SK-N-SH (cell line): Measurements from ENCODE around the gene STIM1. TPM values are rescaled to one million over a fixed set of nuclear protein-coding genes. Genes with fewer than 3 reads are reported as not detected.
"Not testable (repeated sequence)": the region's sequence is repeated elsewhere in the genome, so short reads cannot be mapped to it uniquely, and the experiment has no call there.

Source experiments
- CTCF ChIA-PET: fragments of 300-600, 350-600 bp; formaldehyde crosslinking; extraction: SDS; loops from one replicate; lab custom pipeline; 2021; lab: Yijun Ruan, JAX
- POLR2A ChIA-PET: fragments of 350-600 bp; sonication (Branson Sonifier 250); formaldehyde crosslinking; extraction: SDS; loops from one replicate; lab custom pipeline; 2020; ENCODE audit warnings: antibody characterized with exemption, inconsistent platforms; lab: Yijun Ruan, JAX
- DNase-seq: peaks from one replicate; pipeline ENCODE4 v3.0.0; 2012
- H2AFZ ChIP-seq: fragments of 200-600 bp; sonication (generic); 2 replicates; pipeline ENCODE4 v1.8.1; 2016; ENCODE audit warnings: antibody characterized with exemption, mild to moderate bottlenecking, low read depth
- H3F3A ChIP-seq: fragments of 200-600 bp; sonication (generic); replicated peaks from 2 replicates; pipeline ENCODE3; 2016; ENCODE audit warnings: antibody characterized with exemption, mild to moderate bottlenecking; ENCODE audit not compliant: insufficient read depth
- H3K27ac ChIP-seq, 2 experiments: fragments of 200-500 bp in 1 of 2; fragments of 200-600 bp in 1 of 2; sonication (Bioruptor generic) in 1 of 2; sonication (generic), shearing (Covaris generic) in 1 of 2; 2 replicates each; pipeline versions ENCODE4 v1.5.1 to v1.6.1; 2014 to 2016; ENCODE audit warnings: low read depth in 2 of 2, inconsistent platforms in 1 of 2, low read length in 1 of 2, mild to moderate bottlenecking in 1 of 2, mixed read lengths in 1 of 2
- H3K27me3 ChIP-seq: fragments of 200-600 bp; sonication (generic), shearing (Covaris generic); 2 replicates; pipeline ENCODE4 v1.6.1; 2016; ENCODE audit warnings: mixed run types; ENCODE audit not compliant: insufficient read depth
- H3K36me3 ChIP-seq, 2 experiments: fragments of 200-500 bp in 1 of 2; fragments of 200-600 bp in 1 of 2; sonication (Bioruptor generic) in 1 of 2; sonication (generic) in 1 of 2; replicated peaks in 1 of 2; 2 replicates each; pipeline versions ENCODE3 to v1.5.1; 2014 to 2016; ENCODE audit warnings: low read length in 1 of 2, mild to moderate bottlenecking in 1 of 2; ENCODE audit not compliant: insufficient read depth in 2 of 2, control insufficient read depth in 1 of 2
- H3K4me1 ChIP-seq, 2 experiments: fragments of 200-500 bp in 1 of 2; fragments of 200-600 bp in 1 of 2; sonication (Bioruptor generic) in 1 of 2; sonication (generic), shearing (Covaris generic) in 1 of 2; 2 replicates each; pipeline versions ENCODE4 v1.5.1 to v1.6.1; 2014 to 2016; ENCODE audit warnings: low read depth in 1 of 2, low read length in 1 of 2, mixed run types in 1 of 2; ENCODE audit not compliant: insufficient read depth in 2 of 2, control insufficient read depth in 1 of 2
- H3K4me2 ChIP-seq: fragments of 200-600 bp; sonication (generic), shearing (Covaris generic); 2 replicates; pipeline ENCODE4 v1.6.1; 2017; ENCODE audit warnings: mixed run types
- H3K4me3 ChIP-seq, 2 experiments: fragments of 200-500 bp in 1 of 2; fragments of 200-600 bp in 1 of 2; sonication (Bioruptor generic) in 1 of 2; sonication (generic), shearing (Covaris generic) in 1 of 2; 2 replicates each; pipeline versions ENCODE4 v1.5.1 to v1.8.1; 2014 to 2016; ENCODE audit warnings: low read depth in 2 of 2, inconsistent platforms in 1 of 2, low read length in 1 of 2, mild to moderate bottlenecking in 1 of 2, mixed read lengths in 1 of 2, moderate library complexity in 1 of 2
- H3K79me2 ChIP-seq: fragments of 200-600 bp; sonication (generic); 2 replicates; pipeline ENCODE4 v1.8.1; 2017; ENCODE audit warnings: mild to moderate bottlenecking; ENCODE audit not compliant: insufficient read depth
- H3K9ac ChIP-seq: fragments of 200-600 bp; sonication (generic); 2 replicates; pipeline ENCODE4 v1.6.1; 2017; ENCODE audit warnings: mixed run types
- H3K9me2 ChIP-seq: fragments of 200-600 bp; sonication (generic); 2 replicates; pipeline ENCODE4 v1.6.1; 2017; ENCODE audit warnings: mixed run types
- H3K9me3 ChIP-seq: fragments of 200-600 bp; sonication (generic); 2 replicates; pipeline ENCODE4 v1.6.1; 2017; ENCODE audit warnings: mixed run types, mild to moderate bottlenecking, moderate library complexity
- H4K20me1 ChIP-seq: fragments of 200-600 bp; sonication (generic); 2 replicates; pipeline ENCODE4 v1.6.1; 2017; ENCODE audit warnings: mild to moderate bottlenecking, mixed run types; ENCODE audit not compliant: insufficient read depth
- RCOR1 ChIP-seq: fragments of 150-350 bp; IDR thresholded peaks from 2 replicates; pipeline ENCODE4 v1.6.1; 2017; ENCODE audit warnings: antibody characterized with exemption, low read length
- YY1 ChIP-seq: IDR thresholded peaks from 2 replicates; pipeline ENCODE4 v1.4.0; 2012; ENCODE audit warnings: low read depth, mild to moderate bottlenecking
- WGBS: methylation state at CpG from one replicate; pipeline ENCODE4 v1.1.6; 2017; ENCODE audit warnings: low lambda C conversion rate; 5-methylcytosine and 5-hydroxymethylcytosine counted together
- polyA plus RNA-seq, 3 experiments: library from polyadenylated mRNA; depleted of rRNA; stranded (reverse); fragments of >200 nt; gene quantifications; 2 replicates each; pipeline ENCODE4 v1.2.3, GENCODE V29; 2012
- TF ChIP-seq, protein P1 (sequence below): fragments of 150-350 bp; IDR thresholded peaks from 2 replicates; pipeline ENCODE4 v1.6.1; 2017; ENCODE audit warnings: antibody characterized with exemption, low read length, low read depth, borderline replicate concordance
- TF ChIP-seq, protein P2 (sequence below): IDR thresholded peaks from 2 replicates; pipeline ENCODE4; 2012
- TF ChIP-seq, protein P3 (sequence below): fragments of 150-350 bp; IDR thresholded peaks from 2 replicates; pipeline ENCODE4 v1.6.1; 2016; ENCODE audit warnings: mild to moderate bottlenecking, low read depth, low read length

The STIM1 gene
- polyA plus RNA-seq, 1 of the 3 experiments (the other 2 are of a cell fraction), result 29.5 TPM

DNA sequence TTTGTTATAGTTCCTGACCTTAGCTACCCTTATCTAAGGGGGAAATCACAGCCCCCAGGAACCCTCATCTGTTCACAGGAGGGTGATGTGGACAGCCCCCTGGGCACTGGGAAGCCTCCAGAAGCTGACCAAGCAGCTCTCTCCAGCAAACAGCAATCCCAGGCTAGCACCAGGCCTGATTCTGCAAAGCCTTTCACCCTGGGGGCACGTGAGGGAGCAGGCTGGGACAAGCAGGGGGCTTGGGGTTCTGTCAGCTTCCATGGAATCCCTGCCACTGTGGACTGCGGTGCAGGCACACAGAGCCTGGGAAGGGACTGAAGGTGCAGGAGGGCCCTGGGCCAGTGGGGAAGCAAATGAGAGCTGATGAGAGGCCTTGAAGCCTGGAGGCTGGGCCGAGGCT is 45.0 kb upstream of the STIM1 start:
- H3F3A ChIP-seq, result no peaks in the 10 kb centered on the region
- no peaks in the 10 kb centered on the region for H3K79me2 ChIP-seq
- TF ChIP-seq, protein P1, sequence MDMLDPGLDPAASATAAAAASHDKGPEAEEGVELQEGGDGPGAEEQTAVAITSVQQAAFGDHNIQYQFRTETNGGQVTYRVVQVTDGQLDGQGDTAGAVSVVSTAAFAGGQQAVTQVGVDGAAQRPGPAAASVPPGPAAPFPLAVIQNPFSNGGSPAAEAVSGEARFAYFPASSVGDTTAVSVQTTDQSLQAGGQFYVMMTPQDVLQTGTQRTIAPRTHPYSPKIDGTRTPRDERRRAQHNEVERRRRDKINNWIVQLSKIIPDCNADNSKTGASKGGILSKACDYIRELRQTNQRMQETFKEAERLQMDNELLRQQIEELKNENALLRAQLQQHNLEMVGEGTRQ, result no peak
- TF ChIP-seq YY1, result no peak
- TF ChIP-seq, all 33 proteins: peak for 0
- Histone ChIP-seq H2AFZ (no peak overlapping the region), H3K4me2 (no peak overlapping the region), H3K4me3 (no peak overlapping the region), H3K27ac (no peak overlapping the region), H3K27me3 (no peaks in the 10 kb centered on the region), H3K36me3 (no peaks in the 10 kb centered on the region), H4K20me1 (no peaks in the 10 kb centered on the region), H3K4me1 (peaks cover 3 to 8% of the 10 kb centered on the region in 2 experiments; a peak in 3 of 4 replicates), H3K9me3 (no peaks in the 10 kb centered on the region), H3K9me2 (no peaks in the 10 kb centered on the region), H3K9ac (no peak overlapping the region)
- DNase-seq, result no peak
- POLR2A ChIA-PET, result interaction anchor here (1.1 to 1.3 kb wide), 2 partner anchors 9 to 29 kb away, joined by 3 to 4 read pairs; no protein-coding TSS in a partner anchor
- WGBS, result 71% methylated on average over 3 of the region's 3 CpGs
- CTCF ChIA-PET, result interaction anchor here (3.5 to 3.7 kb wide), 2 partner anchors 9 to 31 kb away, joined by 27 to 30 read pairs; partner anchors contain the start of gene RHOG

GRCh38 chr11:3810951-3811350 is 44.5 kb upstream of the STIM1 start:
- Histone ChIP-seq H3K27me3 (no peaks in the 10 kb centered on the region), H2AFZ (no peak overlapping the region), H3K4me1 (peaks cover 3 to 8% of the 10 kb centered on the region in 2 experiments; a peak in 3 of 4 replicates), H3K36me3 (no peaks in the 10 kb centered on the region), H3K9me3 (no peaks in the 10 kb centered on the region), H3F3A (no peaks in the 10 kb centered on the region), H3K9ac (no peak overlapping the region), H4K20me1 (no peaks in the 10 kb centered on the region), H3K27ac (no peak overlapping the region), H3K4me2 (no peak overlapping the region), H3K79me2 (no peaks in the 10 kb centered on the region), H3K9me2 (no peaks in the 10 kb centered on the region), H3K4me3 (no peak overlapping the region)
- POLR2A ChIA-PET, result interaction anchor here (1.1 to 1.3 kb wide), 2 partner anchors 8 to 29 kb away, joined by 3 to 4 read pairs; no protein-coding TSS in a partner anchor
- WGBS, result 100% methylated on average over 4 of the region's 4 CpGs
- no peak for TF ChIP-seq RCOR1
- TF ChIP-seq, protein P2, sequence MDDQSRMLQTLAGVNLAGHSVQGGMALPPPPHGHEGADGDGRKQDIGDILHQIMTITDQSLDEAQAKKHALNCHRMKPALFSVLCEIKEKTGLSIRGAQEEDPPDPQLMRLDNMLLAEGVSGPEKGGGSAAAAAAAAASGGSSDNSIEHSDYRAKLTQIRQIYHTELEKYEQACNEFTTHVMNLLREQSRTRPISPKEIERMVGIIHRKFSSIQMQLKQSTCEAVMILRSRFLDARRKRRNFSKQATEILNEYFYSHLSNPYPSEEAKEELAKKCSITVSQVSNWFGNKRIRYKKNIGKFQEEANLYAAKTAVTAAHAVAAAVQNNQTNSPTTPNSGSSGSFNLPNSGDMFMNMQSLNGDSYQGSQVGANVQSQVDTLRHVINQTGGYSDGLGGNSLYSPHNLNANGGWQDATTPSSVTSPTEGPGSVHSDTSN, result no peak
- TF ChIP-seq, protein P3, sequence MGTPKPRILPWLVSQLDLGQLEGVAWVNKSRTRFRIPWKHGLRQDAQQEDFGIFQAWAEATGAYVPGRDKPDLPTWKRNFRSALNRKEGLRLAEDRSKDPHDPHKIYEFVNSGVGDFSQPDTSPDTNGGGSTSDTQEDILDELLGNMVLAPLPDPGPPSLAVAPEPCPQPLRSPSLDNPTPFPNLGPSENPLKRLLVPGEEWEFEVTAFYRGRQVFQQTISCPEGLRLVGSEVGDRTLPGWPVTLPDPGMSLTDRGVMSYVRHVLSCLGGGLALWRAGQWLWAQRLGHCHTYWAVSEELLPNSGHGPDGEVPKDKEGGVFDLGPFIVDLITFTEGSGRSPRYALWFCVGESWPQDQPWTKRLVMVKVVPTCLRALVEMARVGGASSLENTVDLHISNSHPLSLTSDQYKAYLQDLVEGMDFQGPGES, result no peak
- TF ChIP-seq, protein P1, result no peak
- CTCF ChIA-PET, result interaction anchor here (0.7 to 3.7 kb wide), 2 partner anchors 30 to 262 kb away, joined by 3 to 30 read pairs; partner anchors contain the start of gene RHOG
- DNase-seq, result no peak

DNA sequence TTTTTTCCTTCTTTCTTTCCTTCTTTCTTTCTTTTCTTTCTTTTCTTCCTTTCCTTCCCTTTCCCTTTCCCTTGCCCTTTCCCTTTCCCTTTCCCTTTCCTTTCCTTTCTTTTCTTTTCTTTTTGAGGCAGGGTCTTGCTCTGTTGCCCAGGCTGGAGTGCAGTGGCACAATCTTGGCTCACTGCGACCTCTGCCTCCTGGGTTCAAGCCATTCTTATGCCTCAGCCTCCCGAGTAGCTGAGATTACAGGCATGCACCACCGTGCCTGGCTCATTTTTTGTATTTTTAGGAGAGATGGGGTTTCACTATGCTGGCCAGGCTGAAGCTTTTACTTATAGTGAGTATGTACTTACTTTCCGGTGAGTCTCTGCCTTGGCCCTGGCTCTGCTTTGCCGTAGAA is 40.6 kb upstream of the STIM1 start:
- H3K4me2 ChIP-seq, H3K9me3 ChIP-seq, H3K27ac ChIP-seq, H3K4me3 ChIP-seq, H3K9ac ChIP-seq, H3K27me3 ChIP-seq, POLR2A ChIA-PET, H4K20me1 ChIP-seq, H3F3A ChIP-seq, H3K79me2 ChIP-seq, H3K9me2 ChIP-seq, H3K4me1 ChIP-seq, H3K36me3 ChIP-seq, H2AFZ ChIP-seq, DNase-seq: not testable (repeated sequence)
- CTCF ChIA-PET, result interaction anchor here (1.1 to 1.4 kb wide), 3 partner anchors 8 to 27 kb away, joined by 3 to 4 read pairs (median 3); no protein-coding TSS in a partner anchor
- WGBS, result 93% methylated on average over 5 of the region's 5 CpGs
